ENCODE results near the gene KCNJ6. TPM values are rescaled to one million over a fixed set of nuclear protein-coding genes. Genes with fewer than 3 reads are reported as not detected.

KCNJ6 gene
- total RNA-seq, 1 donor from 2014 or later: 0.75 TPM

DNA sequence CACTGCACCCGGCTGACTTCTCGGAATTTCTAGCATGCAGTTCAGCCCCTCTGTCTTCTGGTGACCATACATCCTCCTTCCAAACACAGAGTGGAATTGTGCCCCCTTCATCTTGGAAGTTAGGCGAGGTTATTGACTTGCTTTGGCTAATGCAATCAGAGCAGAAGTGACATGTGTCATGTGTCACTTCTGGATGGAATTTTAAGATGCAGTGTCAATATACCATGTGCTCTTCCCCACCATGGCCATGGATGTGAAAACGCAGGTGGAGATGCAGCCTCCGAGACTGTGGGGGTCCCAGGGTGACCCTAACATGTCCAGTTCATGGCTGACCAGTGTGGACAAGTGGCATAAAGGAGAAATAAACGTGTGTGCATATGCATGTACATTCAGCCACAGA lies 83.0 kb downstream of the KCNJ6 start:
- Mint-ChIP-seq H3K36me3 (ENCODE audit: low read depth) (no peaks in the 10 kb centered on the region), H3K4me1 (no peaks in the 10 kb centered on the region), H3K27me3 (ENCODE audit: low read depth) (no peaks in the 10 kb centered on the region), H3K9me3 (peaks cover 3% of the 10 kb centered on the region), H3K27ac (ENCODE audit: unreplicated experiment) (no peak overlapping the region), H3K4me3 (no peak overlapping the region)
- TF ChIP-seq, protein P1, sequence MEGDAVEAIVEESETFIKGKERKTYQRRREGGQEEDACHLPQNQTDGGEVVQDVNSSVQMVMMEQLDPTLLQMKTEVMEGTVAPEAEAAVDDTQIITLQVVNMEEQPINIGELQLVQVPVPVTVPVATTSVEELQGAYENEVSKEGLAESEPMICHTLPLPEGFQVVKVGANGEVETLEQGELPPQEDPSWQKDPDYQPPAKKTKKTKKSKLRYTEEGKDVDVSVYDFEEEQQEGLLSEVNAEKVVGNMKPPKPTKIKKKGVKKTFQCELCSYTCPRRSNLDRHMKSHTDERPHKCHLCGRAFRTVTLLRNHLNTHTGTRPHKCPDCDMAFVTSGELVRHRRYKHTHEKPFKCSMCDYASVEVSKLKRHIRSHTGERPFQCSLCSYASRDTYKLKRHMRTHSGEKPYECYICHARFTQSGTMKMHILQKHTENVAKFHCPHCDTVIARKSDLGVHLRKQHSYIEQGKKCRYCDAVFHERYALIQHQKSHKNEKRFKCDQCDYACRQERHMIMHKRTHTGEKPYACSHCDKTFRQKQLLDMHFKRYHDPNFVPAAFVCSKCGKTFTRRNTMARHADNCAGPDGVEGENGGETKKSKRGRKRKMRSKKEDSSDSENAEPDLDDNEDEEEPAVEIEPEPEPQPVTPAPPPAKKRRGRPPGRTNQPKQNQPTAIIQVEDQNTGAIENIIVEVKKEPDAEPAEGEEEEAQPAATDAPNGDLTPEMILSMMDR (conservative IDR thresholded peaks at IDR 0.05): no peak
- DNase-seq (ENCODE audit: low read depth, low spot score): no peak

DNA sequence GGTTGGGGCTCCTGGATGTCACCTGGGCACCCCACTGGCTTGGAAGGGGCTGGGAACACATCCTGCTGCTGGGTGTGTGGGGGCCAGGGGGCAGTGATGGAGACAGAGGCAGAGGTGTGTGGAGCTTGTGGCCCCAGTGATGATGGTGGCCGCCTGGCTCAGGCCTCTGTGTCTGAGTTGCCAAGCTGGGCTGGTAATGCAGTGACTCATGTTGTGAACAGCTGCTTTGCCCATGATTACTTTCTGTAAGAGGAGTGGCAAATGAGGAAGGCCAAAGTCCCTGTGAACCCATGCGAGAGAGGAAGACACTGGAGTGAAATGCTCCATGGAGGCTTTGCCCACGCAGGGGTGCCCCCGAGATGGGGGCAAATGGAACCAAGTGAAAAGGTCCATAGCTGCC lies 86.8 kb downstream of the KCNJ6 start:
- H3K27ac Mint-ChIP-seq (ENCODE audit: unreplicated experiment): no peak overlapping the region
- H3K36me3 Mint-ChIP-seq (ENCODE audit: low read depth): no peaks in the 10 kb centered on the region
- DNase-seq (ENCODE audit: low read depth, low spot score): no peak
- H3K27me3 Mint-ChIP-seq (ENCODE audit: low read depth): no peaks in the 10 kb centered on the region
- no peak overlapping the region for H3K4me3 Mint-ChIP-seq
- no peaks in the 10 kb centered on the region for H3K4me1 Mint-ChIP-seq
- TF ChIP-seq, protein P1 (conservative IDR thresholded peaks at IDR 0.05): no peak
- H3K9me3 Mint-ChIP-seq: no peaks in the 10 kb centered on the region

DNA sequence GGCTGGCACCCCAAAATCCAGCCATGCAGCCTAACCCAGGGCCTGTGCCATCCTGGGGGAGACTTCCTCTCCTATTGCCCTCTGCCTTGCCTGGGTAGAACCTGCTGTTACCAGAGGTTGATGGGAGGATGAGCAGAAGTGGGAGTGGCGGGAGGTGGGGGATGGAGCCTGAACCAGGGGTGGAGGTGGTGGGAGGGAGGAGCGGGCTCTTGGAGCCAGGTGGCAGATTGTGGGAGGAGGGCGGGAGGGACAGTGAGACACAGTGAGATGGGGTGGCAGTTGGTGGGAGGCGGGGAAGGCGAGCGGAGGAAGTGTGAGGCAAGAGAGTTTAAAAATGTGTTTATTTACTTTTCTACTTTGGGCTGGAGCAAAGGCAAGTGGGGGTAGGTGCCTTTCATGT lies 87.3 kb downstream of the KCNJ6 start:
- H3K9me3 Mint-ChIP-seq: no peaks in the 10 kb centered on the region
- no peaks in the 10 kb centered on the region for H3K36me3 Mint-ChIP-seq (ENCODE audit: low read depth)
- no peak overlapping the region for H3K4me3 Mint-ChIP-seq
- no peaks in the 10 kb centered on the region for H3K27me3 Mint-ChIP-seq (ENCODE audit: low read depth)
- DNase-seq (ENCODE audit: low read depth, low spot score): no peak
- no peak overlapping the region for H3K27ac Mint-ChIP-seq (ENCODE audit: unreplicated experiment)
- TF ChIP-seq, protein P1 (conservative IDR thresholded peaks at IDR 0.05): no peak
- no peaks in the 10 kb centered on the region for H3K4me1 Mint-ChIP-seq

DNA sequence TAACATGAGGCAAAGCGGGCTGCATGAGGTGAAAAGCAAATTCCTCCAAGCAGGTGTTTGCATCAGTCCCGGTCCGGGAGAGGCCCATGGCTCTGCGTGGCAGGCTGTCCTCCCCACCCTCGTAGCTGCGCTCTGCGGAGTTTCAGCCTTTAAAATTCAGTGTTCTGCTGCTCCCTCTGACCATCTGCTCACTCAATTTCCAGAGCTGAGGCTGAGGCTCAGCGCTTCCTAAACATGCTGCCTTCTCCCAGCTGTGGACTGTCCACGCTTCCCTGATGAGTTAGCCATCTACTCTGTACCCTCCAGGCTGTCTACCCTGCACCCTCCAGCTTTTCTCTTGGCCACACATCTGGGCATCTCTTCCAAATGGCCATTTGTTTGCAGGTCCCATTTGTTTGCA lies 87.7 kb downstream of the KCNJ6 start:
- Mint-ChIP-seq H3K4me3 (no peak overlapping the region), H3K27ac (ENCODE audit: unreplicated experiment) (no peak overlapping the region), H3K9me3 (no peaks in the 10 kb centered on the region), H3K4me1 (no peaks in the 10 kb centered on the region), H3K27me3 (ENCODE audit: low read depth) (no peaks in the 10 kb centered on the region), H3K36me3 (ENCODE audit: low read depth) (no peaks in the 10 kb centered on the region)
- DNase-seq (ENCODE audit: low read depth, low spot score): no peak
- TF ChIP-seq, protein P1 (conservative IDR thresholded peaks at IDR 0.05): no peak

DNA sequence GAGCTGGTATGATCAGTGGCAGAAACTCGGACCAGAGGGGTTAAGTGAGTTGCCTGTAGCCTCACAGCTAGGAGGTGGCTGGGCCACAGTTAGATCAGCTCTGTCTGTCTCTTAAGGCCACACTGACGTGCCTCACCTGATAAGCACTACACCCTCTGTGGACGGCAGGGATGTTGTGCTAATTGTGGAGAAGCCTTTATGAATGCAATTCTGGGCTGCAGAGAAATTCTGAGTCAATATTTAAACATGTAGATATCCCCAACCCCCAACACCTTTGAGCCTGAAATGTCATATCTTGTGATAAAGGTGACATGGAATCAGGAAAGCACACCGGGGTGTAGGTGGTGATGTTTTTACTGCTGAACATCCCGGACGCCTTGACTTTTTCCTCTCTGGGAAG lies 88.3 kb downstream of the KCNJ6 start:
- H3K27ac Mint-ChIP-seq (ENCODE audit: unreplicated experiment): no peak overlapping the region
- H3K27me3 Mint-ChIP-seq (ENCODE audit: low read depth): no peaks in the 10 kb centered on the region
- H3K36me3 Mint-ChIP-seq (ENCODE audit: low read depth): no peaks in the 10 kb centered on the region
- TF ChIP-seq, protein P1 (conservative IDR thresholded peaks at IDR 0.05): no peak
- DNase-seq (ENCODE audit: low read depth, low spot score): no peak
- no peak overlapping the region for H3K4me3 Mint-ChIP-seq
- peaks cover under 1% of the 10 kb centered on the region for H3K4me1 Mint-ChIP-seq
- no peaks in the 10 kb centered on the region for H3K9me3 Mint-ChIP-seq

All from neural crest cell (in vitro differentiated cells).